ENCODE measurements around the gene ADAMTS16.

The ADAMTS16 gene

DNA sequence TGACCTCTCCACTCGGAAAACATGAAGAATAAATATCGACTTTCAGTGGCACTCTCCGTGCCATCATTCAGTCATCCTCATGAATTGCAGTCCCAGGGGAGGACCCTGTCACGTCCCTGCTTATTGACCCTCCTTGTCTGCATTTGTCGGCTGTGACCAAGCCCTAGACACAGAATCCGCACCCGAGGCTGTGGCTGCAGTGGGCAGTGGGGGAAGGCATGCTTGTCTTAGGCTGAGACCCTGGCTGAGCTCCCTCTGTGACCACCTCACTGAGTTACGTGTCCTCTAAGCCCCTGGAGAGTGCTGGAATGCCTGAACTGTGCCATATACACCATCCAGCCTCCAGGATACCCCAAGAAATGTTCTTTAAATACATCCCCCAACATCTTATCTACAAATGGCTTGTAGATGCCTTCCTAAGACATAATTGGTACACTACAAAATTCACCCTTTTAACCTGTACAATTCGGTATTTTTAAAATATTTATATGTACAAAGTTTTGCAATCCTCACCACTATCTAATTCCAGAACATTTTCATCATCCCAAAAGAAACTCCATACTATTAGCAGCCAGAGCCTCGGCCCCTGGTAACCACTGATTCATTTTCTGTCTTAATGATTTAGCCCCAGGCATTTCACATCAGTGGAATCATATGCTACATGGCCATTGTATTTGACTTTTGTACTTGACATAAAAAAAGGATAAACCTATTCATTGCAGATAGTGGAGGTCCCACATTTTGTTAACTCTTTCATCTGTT is 201.6 kb downstream of the ADAMTS16 start:
- no peaks in the 10 kb centered on the region for H4K20me1 ChIP-seq (ENCODE audit: insufficient read depth, low read length)
- TF ChIP-seq, protein P1, sequence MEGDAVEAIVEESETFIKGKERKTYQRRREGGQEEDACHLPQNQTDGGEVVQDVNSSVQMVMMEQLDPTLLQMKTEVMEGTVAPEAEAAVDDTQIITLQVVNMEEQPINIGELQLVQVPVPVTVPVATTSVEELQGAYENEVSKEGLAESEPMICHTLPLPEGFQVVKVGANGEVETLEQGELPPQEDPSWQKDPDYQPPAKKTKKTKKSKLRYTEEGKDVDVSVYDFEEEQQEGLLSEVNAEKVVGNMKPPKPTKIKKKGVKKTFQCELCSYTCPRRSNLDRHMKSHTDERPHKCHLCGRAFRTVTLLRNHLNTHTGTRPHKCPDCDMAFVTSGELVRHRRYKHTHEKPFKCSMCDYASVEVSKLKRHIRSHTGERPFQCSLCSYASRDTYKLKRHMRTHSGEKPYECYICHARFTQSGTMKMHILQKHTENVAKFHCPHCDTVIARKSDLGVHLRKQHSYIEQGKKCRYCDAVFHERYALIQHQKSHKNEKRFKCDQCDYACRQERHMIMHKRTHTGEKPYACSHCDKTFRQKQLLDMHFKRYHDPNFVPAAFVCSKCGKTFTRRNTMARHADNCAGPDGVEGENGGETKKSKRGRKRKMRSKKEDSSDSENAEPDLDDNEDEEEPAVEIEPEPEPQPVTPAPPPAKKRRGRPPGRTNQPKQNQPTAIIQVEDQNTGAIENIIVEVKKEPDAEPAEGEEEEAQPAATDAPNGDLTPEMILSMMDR (IDR thresholded peaks at IDR 0.05; ENCODE audit: low read length): no peak
- no peak for TF ChIP-seq EZH2 (IDR thresholded peaks at IDR 0.05; ENCODE audit: borderline replicate concordance, low read length)
- no peaks in the 10 kb centered on the region for H3K4me1 ChIP-seq (ENCODE audit: insufficient read depth, low read length, severe bottlenecking)
- no peaks in the 10 kb centered on the region for H3K36me3 ChIP-seq (ENCODE audit: insufficient read depth, low read length)
- H3K27me3 ChIP-seq (ENCODE audit: insufficient read depth, low read length): no peaks in the 10 kb centered on the region; the same call in 1 of the 2 replicates
- H3K79me2 ChIP-seq (ENCODE audit: insufficient read depth, low read length): no peaks in the 10 kb centered on the region
- no peaks in the 10 kb centered on the region for H3K9me2 ChIP-seq (ENCODE audit: low read depth, low read length)
- H3F3A ChIP-seq (ENCODE audit: insufficient read depth, low read length): no peaks in the 10 kb centered on the region
- H3K4me2 ChIP-seq (ENCODE audit: low read length): no peak overlapping the region
- H3K4me3 ChIP-seq (ENCODE audit: low read depth, low read length, poor library complexity, severe bottlenecking): no peak overlapping the region
- no peak overlapping the region for H3K9ac ChIP-seq (ENCODE audit: low read length)
- H2AFZ ChIP-seq (ENCODE audit: low read length): no peak overlapping the region
- H3K9me3 ChIP-seq (ENCODE audit: low read length): no peaks in the 10 kb centered on the region
- H3K27ac ChIP-seq (ENCODE audit: low read depth, low read length, poor library complexity, severe bottlenecking): no peak overlapping the region

DNA sequence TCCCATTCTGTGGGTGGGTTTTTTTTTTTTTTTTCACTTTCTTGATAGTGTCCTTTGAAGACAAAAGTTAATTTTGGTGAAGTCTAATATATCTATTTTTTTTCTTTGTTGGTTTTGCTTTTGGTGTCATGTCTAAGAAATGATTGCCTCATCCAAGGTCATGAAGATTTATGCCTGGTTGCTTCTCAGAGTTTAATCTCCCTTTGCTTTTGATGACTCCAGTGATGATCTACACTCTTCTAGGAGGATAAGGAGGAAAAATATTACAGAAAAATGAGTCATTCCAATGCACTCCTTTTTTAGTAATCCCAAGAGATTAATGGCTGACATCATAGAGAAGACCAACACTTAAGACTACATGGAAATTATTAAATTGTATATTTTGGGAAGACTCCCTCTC is 202.7 kb downstream of the ADAMTS16 start:
- Histone ChIP-seq H3K9me3 (ENCODE audit: low read length) (no peaks in the 10 kb centered on the region), H3K9me2 (ENCODE audit: low read depth, low read length) (no peaks in the 10 kb centered on the region), H3K27ac (ENCODE audit: low read depth, low read length, poor library complexity, severe bottlenecking) (no peak overlapping the region), H2AFZ (ENCODE audit: low read length) (no peak overlapping the region), H3K79me2 (ENCODE audit: insufficient read depth, low read length) (no peaks in the 10 kb centered on the region), H3F3A (ENCODE audit: insufficient read depth, low read length) (no peaks in the 10 kb centered on the region), H4K20me1 (ENCODE audit: insufficient read depth, low read length) (no peaks in the 10 kb centered on the region), H3K4me1 (ENCODE audit: insufficient read depth, low read length, severe bottlenecking) (no peaks in the 10 kb centered on the region), H3K9ac (ENCODE audit: low read length) (no peak overlapping the region), H3K36me3 (ENCODE audit: insufficient read depth, low read length) (no peaks in the 10 kb centered on the region), H3K4me3 (ENCODE audit: low read depth, low read length, poor library complexity, severe bottlenecking) (no peak overlapping the region), H3K4me2 (ENCODE audit: low read length) (no peak overlapping the region), H3K27me3 (ENCODE audit: insufficient read depth, low read length) (no peaks in the 10 kb centered on the region; the same call in 1 of the 2 replicates)
- TF ChIP-seq, protein P1 (IDR thresholded peaks at IDR 0.05; ENCODE audit: low read length): no peak
- TF ChIP-seq EZH2 (IDR thresholded peaks at IDR 0.05; ENCODE audit: borderline replicate concordance, low read length): no peak

DNA sequence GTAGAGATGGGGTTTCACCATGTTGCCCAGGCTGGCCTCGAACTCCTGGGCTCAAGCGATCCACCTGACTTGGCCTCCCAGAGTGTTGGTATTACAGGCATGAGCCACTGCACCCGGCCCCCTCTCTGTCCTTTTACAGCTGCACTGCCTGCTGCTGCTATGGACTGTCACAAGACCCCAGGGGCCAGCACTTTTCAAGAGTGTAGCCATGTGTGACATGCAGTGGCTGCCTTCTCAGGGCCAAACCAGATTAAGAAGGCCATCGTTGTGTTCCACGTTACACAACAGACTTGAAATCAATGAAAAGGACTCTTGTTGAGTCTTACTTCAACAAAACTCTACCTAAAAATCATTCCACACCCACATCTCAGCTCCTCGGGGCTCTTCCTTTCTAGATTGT is 203.4 kb downstream of the ADAMTS16 start:
- Histone ChIP-seq H4K20me1 (ENCODE audit: insufficient read depth, low read length) (no peaks in the 10 kb centered on the region), H3K9me2 (ENCODE audit: low read depth, low read length) (no peaks in the 10 kb centered on the region), H3K4me1 (ENCODE audit: insufficient read depth, low read length, severe bottlenecking) (no peaks in the 10 kb centered on the region), H2AFZ (ENCODE audit: low read length) (no peak overlapping the region), H3K27me3 (ENCODE audit: insufficient read depth, low read length) (no peaks in the 10 kb centered on the region; the same call in 1 of the 2 replicates), H3K79me2 (ENCODE audit: insufficient read depth, low read length) (no peaks in the 10 kb centered on the region), H3F3A (ENCODE audit: insufficient read depth, low read length) (no peaks in the 10 kb centered on the region), H3K4me2 (ENCODE audit: low read length) (no peak overlapping the region), H3K27ac (ENCODE audit: low read depth, low read length, poor library complexity, severe bottlenecking) (no peak overlapping the region), H3K36me3 (ENCODE audit: insufficient read depth, low read length) (no peaks in the 10 kb centered on the region), H3K9ac (ENCODE audit: low read length) (no peak overlapping the region), H3K4me3 (ENCODE audit: low read depth, low read length, poor library complexity, severe bottlenecking) (no peak overlapping the region), H3K9me3 (ENCODE audit: low read length) (no peaks in the 10 kb centered on the region)
- TF ChIP-seq, protein P1 (IDR thresholded peaks at IDR 0.05; ENCODE audit: low read length): no peak
- no peak for TF ChIP-seq EZH2 (IDR thresholded peaks at IDR 0.05; ENCODE audit: borderline replicate concordance, low read length)
